A673 (cell line): ENCODE measurements around the gene SHISA2. TPM values are rescaled to one million over a fixed set of nuclear protein-coding genes. Genes with fewer than 3 reads are reported as not detected.

Source experiments
- BruUV-seq: library from RNA; stranded (reverse); fragments of 400-500 nt; replicated peaks from 2 replicates; lab custom pipeline; 2021; lab: Mats Ljungman, UMichigan
- CTCF ChIA-PET: fragments of 300-600 bp; sonication (Branson Sonifier 250); formaldehyde crosslinking; loops from one replicate; lab custom pipeline; 2022; ENCODE audit warnings: antibody characterized with exemption; lab: Charles Lee
- POLR2A ChIA-PET: fragments of 300-600 bp; sonication (Branson Sonifier 250); formaldehyde crosslinking; loops from one replicate; lab custom pipeline; 2022; ENCODE audit warnings: antibody characterized with exemption; ENCODE audit not compliant: low non-redundant PET; lab: Charles Lee
- DNase-seq: peaks from one replicate; pipeline ENCODE4 v3.0.0-alpha.2; 2015; ENCODE audit warnings: low spot score
- H3K27ac ChIP-seq: fragments of 200-600 bp; sonication (generic); 2 replicates; pipeline ENCODE4 v1.5.1; 2016; ENCODE audit warnings: mixed run types, low read depth, mild to moderate bottlenecking, mixed read lengths, antibody characterized with exemption, low read length; ENCODE audit not compliant: poor library complexity, severe bottlenecking
- H3K27me3 ChIP-seq: fragments of 200-600 bp; sonication (generic); replicated peaks from 2 replicates; pipeline ENCODE4 v1.6.1; 2017; ENCODE audit warnings: mixed run types, low read depth, mild to moderate bottlenecking, mixed read lengths, antibody characterized with exemption, low read length; ENCODE audit not compliant: insufficient read depth, poor library complexity
- H3K36me3 ChIP-seq: fragments of 200-600 bp; sonication (generic); 2 replicates; pipeline ENCODE4 v1.6.1; 2016; ENCODE audit warnings: mixed run types, mild to moderate bottlenecking, mixed read lengths, antibody characterized with exemption, low read length; ENCODE audit not compliant: insufficient read depth, poor library complexity, severe bottlenecking
- H3K4me1 ChIP-seq: fragments of 200-600 bp; sonication (generic); 2 replicates; pipeline ENCODE4 v1.6.1; 2017; ENCODE audit warnings: mixed run types, mild to moderate bottlenecking, mixed read lengths, antibody characterized with exemption, low read length; ENCODE audit not compliant: insufficient read depth, poor library complexity, severe bottlenecking
- H3K4me3 ChIP-seq: fragments of 200-600 bp; sonication (generic); 2 replicates; pipeline ENCODE4 v1.5.1; 2016; ENCODE audit warnings: low read depth, mixed run types, mild to moderate bottlenecking, mixed read lengths, low read length; ENCODE audit not compliant: poor library complexity, severe bottlenecking
- H3K9me3 ChIP-seq: fragments of 200-600 bp; sonication (generic); 2 replicates; pipeline ENCODE4 v1.6.1; 2016; ENCODE audit warnings: mixed run types, low read depth, mild to moderate bottlenecking, mixed read lengths, antibody characterized with exemption, low read length; ENCODE audit not compliant: poor library complexity, severe bottlenecking
- CTCF ChIP-seq: fragments of 300-800, 200-600 bp; sonication (generic); conservative IDR thresholded peaks from 2 replicates; pipeline ENCODE4 v1.5.1; 2017; ENCODE audit warnings: low read depth, mild to moderate bottlenecking, antibody characterized with exemption, low read length, moderate library complexity, mixed read lengths
- EZH2 ChIP-seq: fragments of 200-600 bp; sonication (generic); IDR thresholded peaks from 2 replicates; pipeline ENCODE4 v1.6.1; 2017; ENCODE audit warnings: borderline replicate concordance, low read depth, mild to moderate bottlenecking, mixed read lengths, antibody characterized with exemption, low read length; ENCODE audit not compliant: poor library complexity, severe bottlenecking
- intact Hi-C: fragments of 100-400 bp; cut with micrococcal nuclease; formaldehyde crosslinking; loops from one replicate; pipeline ENCODE4 v1.10.0; 2022; ENCODE audit not compliant: unreplicated experiment
- total RNA-seq: library from RNA; stranded (reverse); gene quantifications from 2 replicates; pipeline ENCODE4 v1.2.3, GENCODE V29; 2021

Gene SHISA2
- total RNA-seq, 1 experiment from 2014 or later: 1.2 TPM

GRCh38 chr13:26021516-26021915 lies 30.3 kb downstream of the SHISA2 start:
- CTCF ChIA-PET: no interaction called here
- Histone ChIP-seq H3K4me1 (peaks cover 15% of the 10 kb centered on the region), H3K9me3 (no peaks in the 10 kb centered on the region), H3K27ac (no peak overlapping the region), H3K36me3 (no peaks in the 10 kb centered on the region), H3K27me3 (no peaks in the 10 kb centered on the region), H3K4me3 (no peak overlapping the region)
- intact Hi-C loops: no loop called here
- TF ChIP-seq CTCF (no peak), EZH2 (no peak)
- no TSS peak for BruUV-seq
- POLR2A ChIA-PET: no interaction called here
- DNase-seq: no peak

GRCh38 chr13:26020891-26021290 lies 30.9 kb downstream of the SHISA2 start:
- DNase-seq: no peak
- POLR2A ChIA-PET: no interaction called here
- Histone ChIP-seq H3K36me3 (no peaks in the 10 kb centered on the region), H3K27ac (no peak overlapping the region), H3K27me3 (no peaks in the 10 kb centered on the region), H3K9me3 (no peaks in the 10 kb centered on the region), H3K4me1 (peaks cover 21% of the 10 kb centered on the region), H3K4me3 (no peak overlapping the region)
- no TSS peak for BruUV-seq
- intact Hi-C loops: no loop called here
- TF ChIP-seq EZH2 (no peak), CTCF (no peak)
- CTCF ChIA-PET: no interaction called here

- TF ChIP-seq CTCF (no peak), EZH2 (no peak)
- peak; percentile 19 for DNase-seq
- no peaks in the 10 kb centered on the region for H3K9me3 ChIP-seq
- H3K36me3 ChIP-seq: no peaks in the 10 kb centered on the region
- no TSS peak for BruUV-seq
- no peak overlapping the region for H3K4me3 ChIP-seq
- H3K27me3 ChIP-seq: no peaks in the 10 kb centered on the region
- POLR2A ChIA-PET: no interaction called here
- peaks cover 27% of the 10 kb centered on the region for H3K4me1 ChIP-seq
- intact Hi-C loops: loop anchor here (5.0 kb wide), 1 partner anchor 238 kb away; no protein-coding TSS in a partner anchor
- H3K27ac ChIP-seq: no peak overlapping the region
- CTCF ChIA-PET: no interaction called here
Observed at GRCh38 chr13:26019881-26020870, 31.6 kb downstream of the SHISA2 start.
